Lung (tissue), 12 donors: ENCODE results near the gene ARSG. TPM values are rescaled to one million over a fixed set of nuclear protein-coding genes. Genes with fewer than 3 reads are reported as not detected.

Experiments
- ATAC-seq: fragments of 200-7000 bp; cut with Tn5 transposase; one replicate; pipeline ENCODE4 v1.9.1; 2020; ENCODE audit warnings: moderate number of reproducible peaks; ENCODE audit not compliant: insufficient read depth, low FRiP score
- DNase-seq, 3 donors: peaks; one replicate each; pipeline ENCODE4 v3.0.0-alpha.2; 2013 to 2017
- H3K27ac ChIP-seq, 2 donors: one replicate each; pipeline ENCODE4 v1.5.1; 2013; ENCODE audit warnings: mild to moderate bottlenecking in 2 of 2, moderate library complexity in 2 of 2, control low read depth in 1 of 2, inconsistent platforms in 1 of 2, low read depth in 1 of 2, low read length in 1 of 2
- H3K27me3 ChIP-seq, 3 donors: one replicate each; pipeline ENCODE4 v1.5.1; 2013; ENCODE audit warnings: low read length in 2 of 3; ENCODE audit not compliant: control insufficient read depth in 3 of 3, insufficient read depth in 3 of 3
- H3K36me3 ChIP-seq, 4 donors: one replicate each; pipeline ENCODE4 v1.5.1; 2013; ENCODE audit warnings: low read length in 4 of 4, mild to moderate bottlenecking in 1 of 4, moderate library complexity in 1 of 4; ENCODE audit not compliant: control insufficient read depth in 4 of 4, insufficient read depth in 4 of 4
- H3K4me1 ChIP-seq, 5 donors: one replicate each; pipeline ENCODE4 v1.5.1; 2013; ENCODE audit warnings: low read length in 5 of 5, mild to moderate bottlenecking in 2 of 5, moderate library complexity in 1 of 5; ENCODE audit not compliant: control insufficient read depth in 5 of 5, insufficient read depth in 5 of 5
- H3K4me3 ChIP-seq: one replicate; pipeline ENCODE4 v1.5.1; 2013; ENCODE audit warnings: mild to moderate bottlenecking, control low read depth, moderate library complexity
- H3K9ac ChIP-seq, 2 donors: one replicate each; pipeline ENCODE4 v1.5.1; 2013; ENCODE audit warnings: low read length in 2 of 2, control low read depth in 1 of 2; ENCODE audit not compliant: insufficient read depth in 1 of 2
- H3K9me3 ChIP-seq, 4 donors: one replicate each; pipeline ENCODE4 v1.5.1; 2013; ENCODE audit warnings: low read length in 3 of 4, mild to moderate bottlenecking in 1 of 4, moderate library complexity in 1 of 4; ENCODE audit not compliant: control insufficient read depth in 4 of 4, insufficient read depth in 3 of 4
- CTCF ChIP-seq: IDR thresholded peaks from 2 replicates; pipeline ENCODE4 v1.5.1; 2012; ENCODE audit warnings: mild to moderate bottlenecking; ENCODE audit errors: control extremely low read depth, extremely low read depth
- WGBS, 2 donors: extraction: QIAGEN DNeasy Blood & Tissue Kit; methylation state at CpG; one replicate each; pipeline ENCODE4 v1.1.7; 2013; 5-methylcytosine and 5-hydroxymethylcytosine counted together
- polyA plus RNA-seq, 2 donors: library from polyadenylated mRNA; stranded (reverse); fragments of 200-250 nt; gene quantifications; one replicate each; pipeline ENCODE4 v1.2.1, GENCODE V29; 2013
- total RNA-seq, 2 donors: library from RNA; depleted of rRNA in 1 of 2; stranded (reverse); fragments of >200 nt in 1 of 2; gene quantifications; one replicate each; pipeline ENCODE4 v1.2.1, GENCODE V29; 2014 to 2021
- donor health status: control.
- donor health status: control.
- donor health status: Bipolar disorder and iron deficiency.
- donor health status: healthy.
- donor health status: DM: yes; HTN: yes; CAD: no.

The ARSG gene
- total and polyA plus RNA-seq, 4 donors = 1.5 to 9.3 (median 4.3) TPM

DNA sequence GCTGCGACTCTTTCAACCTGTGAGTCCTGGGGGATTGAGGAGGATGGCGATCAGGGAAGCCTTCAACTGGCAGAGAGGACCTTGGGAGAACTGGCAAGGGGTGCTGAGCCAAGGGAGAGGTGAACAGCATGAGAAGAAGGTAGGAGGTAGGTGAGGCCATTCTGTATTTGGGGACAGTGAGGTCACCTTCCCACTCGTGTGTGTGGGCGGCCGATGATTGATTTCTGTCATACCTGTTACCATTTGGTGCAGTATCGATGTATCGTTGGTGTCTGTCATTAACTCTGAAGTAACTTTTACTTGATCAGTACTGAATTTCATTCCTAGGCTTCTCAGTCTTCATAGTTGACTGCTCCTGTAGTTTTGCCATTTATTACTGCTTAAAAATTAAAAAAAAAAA is 3.8 kb downstream of the ARSG start:
- DNase-seq (no peak), ATAC-seq (no peak)
- no peak for TF ChIP-seq CTCF
- Histone ChIP-seq H3K9ac (no peak overlapping the region), H3K4me1 (peaks cover 0 to 20% (median 8%) of the 10 kb centered on the region in 5 donors), H3K4me3 (no peak overlapping the region), H3K36me3 (no peaks in the 10 kb centered on the region), H3K27ac (no peak overlapping the region), H3K9me3 (no peaks in the 10 kb centered on the region), H3K27me3 (peaks cover 0 to 37% (median 35%) of the 10 kb centered on the region in 3 donors)
- WGBS, 2 donors = 92 to 93% methylated on average over 7 of the region's 7 CpGs

- Histone ChIP-seq H3K4me3 (no peak overlapping the region), H3K36me3 (no peaks in the 10 kb centered on the region), H3K27ac (no peak overlapping the region), H3K9me3 (no peaks in the 10 kb centered on the region), H3K27me3 (peaks cover 0 to 29% (median 28%) of the 10 kb centered on the region in 3 donors), H3K4me1 (peaks cover 0 to 11% (median 7%) of the 10 kb centered on the region in 5 donors), H3K9ac (no peak overlapping the region)
- TF ChIP-seq CTCF = no peak
- ATAC-seq (no peak), DNase-seq (peak in 1 of 3 donors; percentile 5)
- WGBS, 2 donors = 67 to 78% methylated on average over 18 of the region's 18 CpGs
Measured at GRCh38 chr17:68296217-68297191, 5.2 kb downstream of the ARSG start.

GRCh38 chr17:68297195-68297594 is 5.9 kb downstream of the ARSG start:
- WGBS, 2 donors = 49 to 62% methylated on average over 4 of the region's 4 CpGs
- H3K9ac ChIP-seq = no peak overlapping the region
- no peak for TF ChIP-seq CTCF
- H3K27ac ChIP-seq = no peak overlapping the region
- peaks cover 0 to 27% (median 27%) of the 10 kb centered on the region in 3 donors for H3K27me3 ChIP-seq
- H3K4me1 ChIP-seq = peaks cover 0 to 7% (median 6%) of the 10 kb centered on the region in 5 donors
- ATAC-seq (no peak), DNase-seq (no peak)
- H3K36me3 ChIP-seq = no peaks in the 10 kb centered on the region
- no peaks in the 10 kb centered on the region for H3K9me3 ChIP-seq
- H3K4me3 ChIP-seq = no peak overlapping the region
